ENCODE results near the gene SNX11. TPM values are rescaled to one million over a fixed set of nuclear protein-coding genes. Genes with fewer than 3 reads are reported as not detected.
A peak's percentile ranks its signal among the peaks of the same experiment; 100 is the strongest.

Gene SNX11
- total and polyA plus RNA-seq, 9 of the 15 experiments (the other 6 are each of a cell fraction or from before 2014, with no cell fraction given) = 12.4 to 24.0 (median 16.8) TPM

- H3K27ac ChIP-seq (ENCODE audit: extremely low read depth, low read depth, low read length) = no peak overlapping the region
- no peak overlapping the region for H3K4me3 ChIP-seq
- ChIA-PET POLR2A (interaction anchor here (0.5 to 1.8 kb wide), 2 partner anchors 11 to 100 kb away, joined by 3 to 5 read pairs; no protein-coding TSS in a partner anchor), CTCF (ENCODE audit: low intra/inter-chr PET ratio) (no interaction called here)
- H4K20me1 ChIP-seq (replicated peaks; ENCODE audit: control insufficient read depth, insufficient read depth, low read length) = no peaks in the 10 kb centered on the region
- in situ Hi-C loops (cut with MboI) (loop anchor here (5.0 kb wide), 1 partner anchor 116 kb away; no protein-coding TSS in a partner anchor), intact Hi-C loops (cut with micrococcal nuclease) (no loop called here)
- no peak overlapping the region for H3K4me2 ChIP-seq (ENCODE audit: insufficient read depth, low read length)
- DNase-seq (ENCODE audit: extremely low read depth in 1 of 4, low spot score in 3 of 4) = no peak
- H3K36me3 ChIP-seq (ENCODE audit: control insufficient read depth, insufficient read depth, low read length) = no peaks in the 10 kb centered on the region
- no peak for ATAC-seq
- peaks cover 7 to 8% of the 10 kb centered on the region in 2 experiments; a peak in 4 of 5 replicates for H3K4me1 ChIP-seq (replicated peaks in 1 of 2; ENCODE audit: control insufficient read depth in 2 of 2, insufficient read depth in 2 of 2, low read length in 2 of 2)
- peaks cover 36 to 49% of the 10 kb centered on the region in 2 experiments; a peak in 4 of 5 replicates for H3K27me3 ChIP-seq (ENCODE audit: control insufficient read depth in 2 of 2, insufficient read depth in 2 of 2, low read length in 2 of 2)
- no peaks in the 10 kb centered on the region for H3K9me3 ChIP-seq (replicated peaks; ENCODE audit: control insufficient read depth, insufficient read depth, low read depth, low read length)
- TF ChIP-seq OTX1 (CRISPR knock-in tag; IDR thresholded peaks at IDR 0.05) (no peak), RFX7 (CRISPR knock-in tag; IDR thresholded peaks at IDR 0.05) (no peak)
- H3K79me2 ChIP-seq (ENCODE audit: control insufficient read depth, insufficient read depth, low read length) = no peaks in the 10 kb centered on the region
- BruUV-seq (replicated peaks) = no TSS peak
- H2AFZ ChIP-seq (ENCODE audit: low read depth, low read length) = no peak overlapping the region
- no peak overlapping the region for H3K9ac ChIP-seq (ENCODE audit: insufficient read depth in 1 of 2, low read depth in 2 of 2, low read length in 2 of 2)
- no peaks in the 10 kb centered on the region for H3K9me1 ChIP-seq (ENCODE audit: control insufficient read depth, insufficient read depth, low read length)
- WGBS (ENCODE audit: insufficient coverage, low coverage, missing lambda C conversion rate) = 2% methylated on average over 6 of the region's 6 CpGs
- FAIRE-seq = no peak
These were observed 36.1 kb downstream of the SNX11 start for GRCh38 chr17:48143629-48144028.

GRCh38 chr17:48144231-48144630, 36.7 kb downstream of the SNX11 start:
- ATAC-seq (no peak), FAIRE-seq (no peak), DNase-seq (ENCODE audit: extremely low read depth in 1 of 4, low spot score in 3 of 4) (no peak)
- peaks cover 7 to 14% of the 10 kb centered on the region in 2 experiments; a peak in 4 of 5 replicates for H3K4me1 ChIP-seq (replicated peaks in 1 of 2; ENCODE audit: control insufficient read depth in 2 of 2, insufficient read depth in 2 of 2, low read length in 2 of 2)
- no TSS peak for BruUV-seq (replicated peaks)
- no peaks in the 10 kb centered on the region for H3K9me1 ChIP-seq (ENCODE audit: control insufficient read depth, insufficient read depth, low read length)
- peaks cover 36 to 49% of the 10 kb centered on the region in 2 experiments; a peak in 4 of 5 replicates for H3K27me3 ChIP-seq (ENCODE audit: control insufficient read depth in 2 of 2, insufficient read depth in 2 of 2, low read length in 2 of 2)
- POLR2A ChIA-PET = no interaction called here
- no peak overlapping the region for H3K4me2 ChIP-seq (ENCODE audit: insufficient read depth, low read length)
- no peaks in the 10 kb centered on the region for H3K9me3 ChIP-seq (replicated peaks; ENCODE audit: control insufficient read depth, insufficient read depth, low read depth, low read length)
- CTCF ChIA-PET (ENCODE audit: low intra/inter-chr PET ratio) = interaction anchor here (0.6 kb wide), 1 partner anchor 1096 kb away, joined by 3 read pairs; no protein-coding TSS in a partner anchor
- no peaks in the 10 kb centered on the region for H3K79me2 ChIP-seq (ENCODE audit: control insufficient read depth, insufficient read depth, low read length)
- 2% methylated on average over 8 of the region's 8 CpGs for WGBS (ENCODE audit: insufficient coverage, low coverage, missing lambda C conversion rate)
- no peak overlapping the region for H2AFZ ChIP-seq (ENCODE audit: low read depth, low read length)
- H3K27ac ChIP-seq (ENCODE audit: extremely low read depth, low read depth, low read length) = no peak overlapping the region
- in situ Hi-C loops (cut with MboI) (loop anchor here (5.0 kb wide), 1 partner anchor 117 kb away; no protein-coding TSS in a partner anchor), intact Hi-C loops (cut with micrococcal nuclease) (no loop called here)
- H4K20me1 ChIP-seq (replicated peaks; ENCODE audit: control insufficient read depth, insufficient read depth, low read length) = no peaks in the 10 kb centered on the region
- no peak overlapping the region for H3K9ac ChIP-seq (ENCODE audit: insufficient read depth in 1 of 2, low read depth in 2 of 2, low read length in 2 of 2)
- H3K36me3 ChIP-seq (ENCODE audit: control insufficient read depth, insufficient read depth, low read length) = no peaks in the 10 kb centered on the region
- no peak overlapping the region for H3K4me3 ChIP-seq
- TF ChIP-seq CBX2 (IDR thresholded peaks at IDR 0.05; ENCODE audit: insufficient read depth, low read length, poor library complexity, severe bottlenecking) (peak; percentile 70), MTF1 (CRISPR knock-in tag; IDR thresholded peaks at IDR 0.05; ENCODE audit: borderline replicate concordance) (no peak)

All from K562 (cell line).